Measurements from ENCODE around the gene KDELR3. TPM values are rescaled to one million over a fixed set of nuclear protein-coding genes. Genes with fewer than 3 reads are reported as not detected.

Gene KDELR3
- total RNA-seq, 1 experiment from 2014 or later, result 6.4 TPM

DNA sequence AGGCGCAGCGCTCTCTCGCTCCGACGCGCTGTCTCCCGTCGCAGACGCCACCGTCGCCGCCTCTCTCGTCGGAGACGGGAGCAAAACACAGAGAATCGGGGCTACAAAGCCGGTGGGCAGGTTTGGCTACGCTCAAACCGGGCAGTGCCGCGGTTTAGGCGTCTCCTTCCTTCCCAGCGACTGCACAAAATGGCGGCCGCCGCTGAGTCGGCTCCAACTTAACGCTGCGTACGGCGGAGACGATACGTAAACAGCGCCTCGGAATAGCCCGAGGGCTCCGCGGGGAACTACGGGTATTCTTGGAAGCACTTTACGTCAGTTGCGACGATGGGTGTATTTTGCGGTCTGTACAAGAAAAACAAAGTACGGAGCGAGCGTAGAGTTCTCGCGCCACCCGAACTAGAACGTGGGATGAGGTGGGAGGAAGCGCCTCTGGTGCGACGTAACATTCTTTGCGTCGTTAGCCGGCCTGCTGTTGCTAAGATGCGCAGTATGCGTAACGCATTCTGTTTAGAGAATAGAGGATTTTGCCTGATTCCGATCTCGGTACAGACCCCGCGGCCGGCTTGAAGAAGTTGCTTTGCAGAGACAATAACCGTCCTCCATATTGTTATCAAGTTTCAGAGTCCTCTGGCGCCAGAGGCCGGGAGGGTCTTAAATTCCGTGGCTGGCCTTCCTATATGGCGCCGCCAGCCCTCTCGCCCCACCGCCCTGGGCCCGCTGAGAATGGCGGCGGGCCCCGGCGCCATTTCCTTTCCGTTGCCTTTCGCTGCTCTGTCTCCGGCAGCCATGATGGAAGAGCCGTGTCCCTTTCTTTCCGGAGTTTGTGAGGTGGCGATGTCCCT lies 38.4 kb downstream of the KDELR3 start, which contains the start of gene DDX17:
Gene DDX17 (minus strand): TSS at position 194 of the 845 bp plus-strand sequence.
- peak within 1 kb of the TSS; percentile 81 for H3K4me3 Mint-ChIP-seq (ENCODE audit: unreplicated experiment)
- intact Hi-C loops (cut with micrococcal nuclease), result loop anchor here (10.0 kb wide), 1 partner anchor 148 kb away; the partner anchor contains the start of genes CBY1 and FAM227A
- H3K9me3 Mint-ChIP-seq (ENCODE audit: unreplicated experiment), result no peaks in the 10 kb centered on the region
- ChIA-PET CTCF (no interaction called here), POLR2A (interaction anchor here (0.7 to 0.9 kb wide), 3 partner anchors 13 to 108 kb away, joined by 3 to 4 read pairs (median 3); no protein-coding TSS in a partner anchor)
- peak; percentile 93 for DNase-seq (ENCODE audit: unreplicated experiment)
- peak within 1 kb of the TSS; percentile 99 for H3K27ac Mint-ChIP-seq (ENCODE audit: low read depth, unreplicated experiment)
- H3K4me1 Mint-ChIP-seq (ENCODE audit: insufficient read depth, unreplicated experiment), result peaks cover 24% of the 10 kb centered on the region
- TF ChIP-seq, protein P1, sequence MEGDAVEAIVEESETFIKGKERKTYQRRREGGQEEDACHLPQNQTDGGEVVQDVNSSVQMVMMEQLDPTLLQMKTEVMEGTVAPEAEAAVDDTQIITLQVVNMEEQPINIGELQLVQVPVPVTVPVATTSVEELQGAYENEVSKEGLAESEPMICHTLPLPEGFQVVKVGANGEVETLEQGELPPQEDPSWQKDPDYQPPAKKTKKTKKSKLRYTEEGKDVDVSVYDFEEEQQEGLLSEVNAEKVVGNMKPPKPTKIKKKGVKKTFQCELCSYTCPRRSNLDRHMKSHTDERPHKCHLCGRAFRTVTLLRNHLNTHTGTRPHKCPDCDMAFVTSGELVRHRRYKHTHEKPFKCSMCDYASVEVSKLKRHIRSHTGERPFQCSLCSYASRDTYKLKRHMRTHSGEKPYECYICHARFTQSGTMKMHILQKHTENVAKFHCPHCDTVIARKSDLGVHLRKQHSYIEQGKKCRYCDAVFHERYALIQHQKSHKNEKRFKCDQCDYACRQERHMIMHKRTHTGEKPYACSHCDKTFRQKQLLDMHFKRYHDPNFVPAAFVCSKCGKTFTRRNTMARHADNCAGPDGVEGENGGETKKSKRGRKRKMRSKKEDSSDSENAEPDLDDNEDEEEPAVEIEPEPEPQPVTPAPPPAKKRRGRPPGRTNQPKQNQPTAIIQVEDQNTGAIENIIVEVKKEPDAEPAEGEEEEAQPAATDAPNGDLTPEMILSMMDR (IDR thresholded peaks at IDR 0.05; ENCODE audit: unreplicated experiment), result no peak
- H3K36me3 Mint-ChIP-seq (ENCODE audit: insufficient read depth, unreplicated experiment), result peaks cover 43% of the 10 kb centered on the region
- H3K27me3 Mint-ChIP-seq (ENCODE audit: insufficient read depth, unreplicated experiment), result no peaks in the 10 kb centered on the region
- BruUV-seq (replicated peaks), result no TSS peak

DNA sequence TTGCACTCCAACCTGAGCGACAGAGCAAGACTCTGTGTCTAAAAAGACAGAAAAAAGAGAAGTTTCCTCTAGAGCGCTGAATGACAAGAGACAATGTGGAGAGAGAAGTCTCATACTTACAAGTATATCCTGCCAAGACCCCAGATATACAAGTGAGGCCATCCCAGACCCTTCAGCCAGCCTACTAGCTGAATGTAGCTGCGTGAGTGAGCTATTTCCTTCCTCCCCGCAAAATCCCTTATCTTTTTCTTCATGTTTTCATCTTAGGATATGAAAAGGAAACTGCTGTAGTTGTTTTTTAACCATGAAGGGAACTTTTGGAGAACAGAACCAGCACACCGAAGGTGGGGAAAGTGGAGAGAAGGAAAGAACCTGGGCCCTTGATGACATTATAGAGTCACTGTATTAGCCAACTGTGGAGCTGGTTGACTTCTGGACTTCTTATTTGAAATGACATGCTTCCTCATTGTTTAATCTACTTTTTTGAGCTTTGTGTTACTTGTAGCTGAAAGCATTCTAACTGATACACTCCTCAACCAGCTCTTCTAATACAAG lies 42.6 kb downstream of the KDELR3 start:
- no peaks in the 10 kb centered on the region for H3K27me3 Mint-ChIP-seq (ENCODE audit: insufficient read depth, unreplicated experiment)
- intact Hi-C loops (cut with micrococcal nuclease), result no loop called here
- DNase-seq (ENCODE audit: unreplicated experiment), result no peak
- H3K4me3 Mint-ChIP-seq (ENCODE audit: unreplicated experiment), result no peak overlapping the region
- BruUV-seq (replicated peaks), result no TSS peak
- TF ChIP-seq, protein P1 (IDR thresholded peaks at IDR 0.05; ENCODE audit: unreplicated experiment), result no peak
- peaks cover 6% of the 10 kb centered on the region for H3K36me3 Mint-ChIP-seq (ENCODE audit: insufficient read depth, unreplicated experiment)
- peaks cover 5% of the 10 kb centered on the region for H3K4me1 Mint-ChIP-seq (ENCODE audit: insufficient read depth, unreplicated experiment)
- no peaks in the 10 kb centered on the region for H3K9me3 Mint-ChIP-seq (ENCODE audit: unreplicated experiment)
- ChIA-PET CTCF (interaction anchor here (0.8 kb wide), 1 partner anchor 44 kb away, joined by 4 read pairs; no protein-coding TSS in a partner anchor), POLR2A (interaction anchor here (0.6 to 1.0 kb wide), 2 partner anchors 12 to 344 kb away, joined by 3 read pairs; no protein-coding TSS in a partner anchor)
- no peak overlapping the region for H3K27ac Mint-ChIP-seq (ENCODE audit: low read depth, unreplicated experiment)

DNA sequence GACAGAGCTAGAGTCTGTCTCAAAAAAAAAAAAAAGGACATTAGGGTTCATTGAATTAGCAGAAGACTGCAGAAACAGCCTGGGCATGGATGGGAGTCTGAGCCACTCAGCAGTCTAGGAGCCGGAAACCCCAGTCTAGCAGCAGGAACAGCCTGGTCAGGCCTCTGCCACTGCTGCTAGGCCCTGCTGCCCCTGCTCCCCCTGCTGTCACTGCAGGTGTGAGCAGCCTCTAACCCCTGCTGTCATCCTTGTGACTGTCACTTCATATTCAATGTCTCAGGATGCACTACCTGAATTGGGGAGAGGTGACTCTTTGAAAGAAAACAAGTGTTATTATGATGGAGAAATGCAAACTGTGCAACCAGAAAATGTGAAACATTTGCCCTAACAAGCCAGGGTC lies 45.2 kb downstream of the KDELR3 start:
- CTCF ChIA-PET, result no interaction called here
- no peaks in the 10 kb centered on the region for H3K4me1 Mint-ChIP-seq (ENCODE audit: insufficient read depth, unreplicated experiment)
- DNase-seq (ENCODE audit: unreplicated experiment), result no peak
- H3K27ac Mint-ChIP-seq (ENCODE audit: low read depth, unreplicated experiment), result no peak overlapping the region
- H3K36me3 Mint-ChIP-seq (ENCODE audit: insufficient read depth, unreplicated experiment), result no peaks in the 10 kb centered on the region
- H3K27me3 Mint-ChIP-seq (ENCODE audit: insufficient read depth, unreplicated experiment), result no peaks in the 10 kb centered on the region
- no peaks in the 10 kb centered on the region for H3K9me3 Mint-ChIP-seq (ENCODE audit: unreplicated experiment)
- intact Hi-C loops (cut with micrococcal nuclease), result no loop called here
- no peak overlapping the region for H3K4me3 Mint-ChIP-seq (ENCODE audit: unreplicated experiment)
- TF ChIP-seq, protein P1 (IDR thresholded peaks at IDR 0.05; ENCODE audit: unreplicated experiment), result no peak
- POLR2A ChIA-PET, result no interaction called here
- no TSS peak for BruUV-seq (replicated peaks)

DNA sequence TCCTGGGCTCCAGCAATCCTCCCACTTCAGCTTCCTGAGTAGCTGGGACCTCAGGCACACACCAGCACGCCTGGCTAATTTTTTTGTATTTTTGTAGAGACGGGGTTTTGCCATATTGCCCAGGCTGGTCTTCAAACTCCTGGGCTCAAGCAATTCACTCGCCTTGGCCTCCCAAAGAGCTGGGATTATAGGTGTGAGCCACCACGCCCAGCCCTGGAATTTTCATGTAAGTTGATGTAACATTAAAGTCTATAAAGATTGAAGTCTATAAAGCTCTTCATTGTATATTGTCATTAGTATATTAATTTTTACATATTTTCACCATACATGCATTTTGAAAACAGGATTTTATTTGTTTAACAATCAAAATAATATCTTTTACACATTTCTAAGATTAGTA lies 50.7 kb downstream of the KDELR3 start:
- ChIA-PET POLR2A (interaction anchor here (0.6 to 1.3 kb wide), 4 partner anchors 12 to 178 kb away, joined by 3 to 4 read pairs (median 4); no protein-coding TSS in a partner anchor), CTCF (interaction anchor here (0.6 kb wide), 1 partner anchor 164 kb away, joined by 3 read pairs; no protein-coding TSS in a partner anchor)
- no peak overlapping the region for H3K4me3 Mint-ChIP-seq (ENCODE audit: unreplicated experiment)
- intact Hi-C loops (cut with micrococcal nuclease), result no loop called here
- H3K27ac Mint-ChIP-seq (ENCODE audit: low read depth, unreplicated experiment), result no peak overlapping the region
- no TSS peak for BruUV-seq (replicated peaks)
- no peak for DNase-seq (ENCODE audit: unreplicated experiment)
- no peaks in the 10 kb centered on the region for H3K36me3 Mint-ChIP-seq (ENCODE audit: insufficient read depth, unreplicated experiment)
- H3K27me3 Mint-ChIP-seq (ENCODE audit: insufficient read depth, unreplicated experiment), result peaks cover 17% of the 10 kb centered on the region
- TF ChIP-seq, protein P1 (IDR thresholded peaks at IDR 0.05; ENCODE audit: unreplicated experiment), result no peak
- H3K9me3 Mint-ChIP-seq (ENCODE audit: unreplicated experiment), result no peaks in the 10 kb centered on the region
- peaks cover 5% of the 10 kb centered on the region for H3K4me1 Mint-ChIP-seq (ENCODE audit: insufficient read depth, unreplicated experiment)
